Neural cell (in vitro differentiated cells): ENCODE data around the gene APLNR.

ENCODE experiments used
- EP300 ChIP-seq: fragments of 450-650 bp; conservative IDR thresholded peaks from 2 replicates; pipeline ENCODE4 v1.6.1; 2014; ENCODE audit warnings: antibody characterized with exemption, mild to moderate bottlenecking, moderate library complexity; ENCODE audit not compliant: poor library complexity, severe bottlenecking
- EZH2 ChIP-seq: fragments of 200-600, 300-800 bp; shearing (Covaris generic), sonication (generic); IDR thresholded peaks from 2 replicates; pipeline ENCODE4 v1.6.1; 2014; ENCODE audit warnings: antibody characterized with exemption, low read length, borderline replicate concordance, mild to moderate bottlenecking; ENCODE audit not compliant: insufficient read depth, poor library complexity, severe bottlenecking
- MXI1 ChIP-seq: fragments of 450-650 bp; conservative IDR thresholded peaks from 2 replicates; pipeline ENCODE4 v1.6.1; 2014; ENCODE audit warnings: antibody characterized with exemption, mild to moderate bottlenecking; ENCODE audit not compliant: poor library complexity, severe bottlenecking
- POLR2AphosphoS5 ChIP-seq: IDR thresholded peaks from 2 replicates; pipeline ENCODE4 v1.6.1; 2012
- TF ChIP-seq, protein P1 (sequence below): fragments of 450-650 bp; IDR thresholded peaks from 2 replicates; pipeline ENCODE4 v1.5.1; 2014; ENCODE audit warnings: antibody characterized with exemption, mild to moderate bottlenecking, moderate library complexity; ENCODE audit not compliant: poor library complexity, severe bottlenecking
- TF ChIP-seq, protein P2 (sequence below): IDR thresholded peaks from 2 replicates; pipeline ENCODE4 v1.6.1; 2012; ENCODE audit warnings: borderline replicate concordance

DNA sequence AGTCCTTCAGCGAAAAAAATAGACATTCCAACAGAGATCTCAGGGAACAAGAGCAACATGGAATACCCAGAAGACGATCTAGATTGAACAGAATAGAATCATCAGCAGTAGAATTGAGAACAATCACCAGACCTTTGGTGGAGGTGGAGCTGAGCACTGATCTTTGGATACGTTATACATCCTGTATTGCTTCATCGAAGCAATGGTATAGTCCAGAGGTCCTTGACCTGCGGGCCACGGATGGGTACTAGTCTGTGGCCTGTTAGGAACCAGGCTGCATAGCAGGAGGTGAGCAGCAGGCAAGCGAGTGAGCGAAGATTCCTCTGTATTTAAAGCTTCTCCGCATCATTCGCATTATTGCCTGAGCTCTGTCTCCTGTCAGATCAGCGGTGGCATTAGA lies 37.7 kb downstream of the APLNR start:
- TF ChIP-seq, protein P1, sequence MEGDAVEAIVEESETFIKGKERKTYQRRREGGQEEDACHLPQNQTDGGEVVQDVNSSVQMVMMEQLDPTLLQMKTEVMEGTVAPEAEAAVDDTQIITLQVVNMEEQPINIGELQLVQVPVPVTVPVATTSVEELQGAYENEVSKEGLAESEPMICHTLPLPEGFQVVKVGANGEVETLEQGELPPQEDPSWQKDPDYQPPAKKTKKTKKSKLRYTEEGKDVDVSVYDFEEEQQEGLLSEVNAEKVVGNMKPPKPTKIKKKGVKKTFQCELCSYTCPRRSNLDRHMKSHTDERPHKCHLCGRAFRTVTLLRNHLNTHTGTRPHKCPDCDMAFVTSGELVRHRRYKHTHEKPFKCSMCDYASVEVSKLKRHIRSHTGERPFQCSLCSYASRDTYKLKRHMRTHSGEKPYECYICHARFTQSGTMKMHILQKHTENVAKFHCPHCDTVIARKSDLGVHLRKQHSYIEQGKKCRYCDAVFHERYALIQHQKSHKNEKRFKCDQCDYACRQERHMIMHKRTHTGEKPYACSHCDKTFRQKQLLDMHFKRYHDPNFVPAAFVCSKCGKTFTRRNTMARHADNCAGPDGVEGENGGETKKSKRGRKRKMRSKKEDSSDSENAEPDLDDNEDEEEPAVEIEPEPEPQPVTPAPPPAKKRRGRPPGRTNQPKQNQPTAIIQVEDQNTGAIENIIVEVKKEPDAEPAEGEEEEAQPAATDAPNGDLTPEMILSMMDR, result no peak
- TF ChIP-seq EP300, result no peak
- no peak for TF ChIP-seq POLR2AphosphoS5
- TF ChIP-seq MXI1, result no peak
- TF ChIP-seq, protein P2, sequence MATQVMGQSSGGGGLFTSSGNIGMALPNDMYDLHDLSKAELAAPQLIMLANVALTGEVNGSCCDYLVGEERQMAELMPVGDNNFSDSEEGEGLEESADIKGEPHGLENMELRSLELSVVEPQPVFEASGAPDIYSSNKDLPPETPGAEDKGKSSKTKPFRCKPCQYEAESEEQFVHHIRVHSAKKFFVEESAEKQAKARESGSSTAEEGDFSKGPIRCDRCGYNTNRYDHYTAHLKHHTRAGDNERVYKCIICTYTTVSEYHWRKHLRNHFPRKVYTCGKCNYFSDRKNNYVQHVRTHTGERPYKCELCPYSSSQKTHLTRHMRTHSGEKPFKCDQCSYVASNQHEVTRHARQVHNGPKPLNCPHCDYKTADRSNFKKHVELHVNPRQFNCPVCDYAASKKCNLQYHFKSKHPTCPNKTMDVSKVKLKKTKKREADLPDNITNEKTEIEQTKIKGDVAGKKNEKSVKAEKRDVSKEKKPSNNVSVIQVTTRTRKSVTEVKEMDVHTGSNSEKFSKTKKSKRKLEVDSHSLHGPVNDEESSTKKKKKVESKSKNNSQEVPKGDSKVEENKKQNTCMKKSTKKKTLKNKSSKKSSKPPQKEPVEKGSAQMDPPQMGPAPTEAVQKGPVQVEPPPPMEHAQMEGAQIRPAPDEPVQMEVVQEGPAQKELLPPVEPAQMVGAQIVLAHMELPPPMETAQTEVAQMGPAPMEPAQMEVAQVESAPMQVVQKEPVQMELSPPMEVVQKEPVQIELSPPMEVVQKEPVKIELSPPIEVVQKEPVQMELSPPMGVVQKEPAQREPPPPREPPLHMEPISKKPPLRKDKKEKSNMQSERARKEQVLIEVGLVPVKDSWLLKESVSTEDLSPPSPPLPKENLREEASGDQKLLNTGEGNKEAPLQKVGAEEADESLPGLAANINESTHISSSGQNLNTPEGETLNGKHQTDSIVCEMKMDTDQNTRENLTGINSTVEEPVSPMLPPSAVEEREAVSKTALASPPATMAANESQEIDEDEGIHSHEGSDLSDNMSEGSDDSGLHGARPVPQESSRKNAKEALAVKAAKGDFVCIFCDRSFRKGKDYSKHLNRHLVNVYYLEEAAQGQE, result no peak
- TF ChIP-seq EZH2, result no peak
